ENCODE results near the gene FUT7. TPM values are rescaled to one million over a fixed set of nuclear protein-coding genes. Genes with fewer than 3 reads are reported as not detected.

FUT7 gene
- total and polyA plus RNA-seq, 2 of the 8 experiments (the other 6 are each of a cell fraction or from before 2014, with no cell fraction given) = not detected

DNA sequence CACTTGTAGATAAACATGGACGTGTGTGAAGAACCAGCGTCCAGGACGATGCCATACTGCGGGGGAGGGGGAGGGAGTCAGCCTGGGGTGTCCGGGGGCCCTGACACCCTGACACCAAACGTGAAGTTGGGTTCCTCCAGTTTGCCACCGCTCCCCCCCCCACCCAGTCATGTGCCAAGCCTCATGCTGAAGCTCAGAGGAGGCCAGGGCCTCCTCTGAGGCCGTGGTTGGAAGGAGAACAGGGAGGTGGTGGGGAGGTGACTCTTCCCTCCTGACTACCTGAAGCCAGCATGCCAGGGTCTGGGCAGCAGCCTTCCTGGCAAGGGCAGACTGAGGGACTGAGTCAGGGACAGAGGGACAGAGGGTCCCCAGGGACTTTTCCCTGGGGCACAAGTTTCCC lies 20.4 kb upstream of the FUT7 start:
- H4K5ac ChIP-seq (ENCODE audit: insufficient read length, low read depth, low read length) = no peak overlapping the region
- H3K56ac ChIP-seq (replicated peaks; ENCODE audit: insufficient read length, low read depth, low read length) = no peak overlapping the region
- H3K4me1 ChIP-seq (replicated peaks in 1 of 4; ENCODE audit: control insufficient read depth in 3 of 4, insufficient read depth in 4 of 4, low read length in 3 of 4) = peaks cover 0 to 23% (median 14%) of the 10 kb centered on the region in 4 experiments; a peak in 5 of 7 replicates
- H4K8ac ChIP-seq (ENCODE audit: extremely low read depth, insufficient read depth, low read length) = no peak overlapping the region
- ChIA-PET POLR2A (ENCODE audit: partially characterized antibody) (interaction anchor here (0.6 to 1.5 kb wide), 6 partner anchors 8 to 325 kb away, joined by 3 to 4 read pairs (median 3); no protein-coding TSS in a partner anchor), CTCF (ENCODE audit: partially characterized antibody) (interaction anchor here (0.6 to 7.6 kb wide), 11 partner anchors 10 to 190 kb away, joined by 3 to 291 read pairs (median 4); partner anchors contain the start of genes ABCA2 and SAPCD2)
- H2BK15ac ChIP-seq (ENCODE audit: low read length) = no peak overlapping the region
- H3K27me3 ChIP-seq (replicated peaks in 1 of 4; ENCODE audit: control insufficient read depth in 3 of 4, extremely low read depth in 1 of 4, insufficient read depth in 3 of 4, low read length in 3 of 4) = peaks cover 21 to 77% (median 59%) of the 10 kb centered on the region in 4 experiments
- H3K4me2 ChIP-seq (ENCODE audit: insufficient read depth in 1 of 2, low read depth in 2 of 2, low read length in 2 of 2) = no peak overlapping the region
- H3K79me2 ChIP-seq (ENCODE audit: control insufficient read depth in 1 of 2, insufficient read depth in 2 of 2, low read length in 2 of 2) = no peaks in the 10 kb centered on the region
- no peak overlapping the region for H3K9ac ChIP-seq (replicated peaks in 1 of 4; ENCODE audit: extremely low read depth in 1 of 4, low read depth in 3 of 4, low read length in 3 of 4)
- H3K23me2 ChIP-seq (ENCODE audit: low read depth, low read length) = peaks cover 10% of the 10 kb centered on the region; the same call in 1 of the 2 replicates
- no peaks in the 10 kb centered on the region for H3K9me3 ChIP-seq (ENCODE audit: insufficient read depth in 2 of 2, low read depth in 1 of 2, low read length in 1 of 2)
- no peak overlapping the region for H4K91ac ChIP-seq (replicated peaks; ENCODE audit: insufficient read length, low read length)
- no peak overlapping the region for H2AFZ ChIP-seq (ENCODE audit: low read length)
- no peak for DNase-seq (ENCODE audit: low read depth in 1 of 2, low spot score in 2 of 2)
- H2BK20ac ChIP-seq (ENCODE audit: low read length) = no peak overlapping the region
- FAIRE-seq = no peak
- no peak overlapping the region for H2AK5ac ChIP-seq (ENCODE audit: low read depth, low read length)
- no peaks in the 10 kb centered on the region for H3K79me1 ChIP-seq (ENCODE audit: low read depth, low read length)
- H2BK5ac ChIP-seq (ENCODE audit: low read depth, low read length) = no peak overlapping the region
- TF ChIP-seq KDM1A (IDR thresholded peaks at IDR 0.05; ENCODE audit: borderline replicate concordance, low read length) (no peak), GABPA (IDR thresholded peaks at IDR 0.05; ENCODE audit: borderline replicate concordance, insufficient read depth, low read length) (no peak), CHD1 (IDR thresholded peaks at IDR 0.05; ENCODE audit: low read depth, low read length) (no peak), EGR1 (IDR thresholded peaks at IDR 0.05; ENCODE audit: borderline replicate concordance, low read depth, low read length) (no peak), CBX8 (IDR thresholded peaks at IDR 0.05; ENCODE audit: borderline replicate concordance, low read depth, low read length) (no peak)
- no peak overlapping the region for H3K4ac ChIP-seq (replicated peaks; ENCODE audit: insufficient read length, low read depth, low read length)
- no peak overlapping the region for H2BK120ac ChIP-seq (replicated peaks; ENCODE audit: low read depth, low read length)
- H3K36me3 ChIP-seq (ENCODE audit: control insufficient read depth in 2 of 4, insufficient read depth in 4 of 4, low read length in 3 of 4) = no peaks in the 10 kb centered on the region
- H4K20me1 ChIP-seq (replicated peaks in 1 of 2; ENCODE audit: control insufficient read depth in 1 of 2, insufficient read depth in 2 of 2, low read length in 2 of 2) = peaks cover 1 to 13% of the 10 kb centered on the region in 2 experiments
- no peak overlapping the region for H3K18ac ChIP-seq (ENCODE audit: extremely low read depth, low read length)
- 83% methylated on average over 1 of the region's 8 CpGs; no CpG with 5 or more reads in 1 of the 2 experiments for WGBS, 2 experiments (ENCODE audit: extremely low coverage in 1 of 2, insufficient coverage in 1 of 2, insufficient read length in 1 of 2, insufficient replicate concordance in 2 of 2, low coverage in 1 of 2, low lambda C conversion rate in 2 of 2, missing lambda C conversion rate in 1 of 2)
- no peak overlapping the region for H2BK12ac ChIP-seq (ENCODE audit: low read depth, low read length)
- no peak overlapping the region for H3K23ac ChIP-seq (ENCODE audit: insufficient read length)
- H3K4me3 ChIP-seq (ENCODE audit: extremely low read depth in 1 of 4, insufficient read depth in 2 of 4, low read depth in 3 of 4, low read length in 4 of 4) = no peak overlapping the region
- H3K27ac ChIP-seq (ENCODE audit: low read depth, low read length) = no peak overlapping the region
- no peak overlapping the region for H3K14ac ChIP-seq (ENCODE audit: insufficient read length)
